Ectodermal cell (in vitro differentiated cells): ENCODE results near the gene MRPL58.
A peak's percentile ranks its signal among the peaks of the same experiment; 100 is the strongest.
"Not testable (repeated sequence)": the region's sequence is repeated elsewhere in the genome, so short reads cannot be mapped to it uniquely, and the experiment has no call there.

Source experiments
- H3K27ac ChIP-seq: 2 replicates; pipeline ENCODE4 v1.7.0; 2013; ENCODE audit warnings: mild to moderate bottlenecking, low read depth, low read length; ENCODE audit not compliant: insufficient read depth, poor library complexity, severe bottlenecking
- H3K27me3 ChIP-seq: 2 replicates; pipeline ENCODE4 v1.7.0; 2013; ENCODE audit warnings: mild to moderate bottlenecking, low read length; ENCODE audit not compliant: insufficient read depth, control insufficient read depth, poor library complexity, severe bottlenecking
- H3K36me3 ChIP-seq: one replicate; pipeline ENCODE4 v1.7.0; 2013; ENCODE audit warnings: low read length; ENCODE audit not compliant: control insufficient read depth, insufficient read depth
- H3K4me1 ChIP-seq: one replicate; pipeline ENCODE4 v1.7.0; 2013; ENCODE audit warnings: low read length; ENCODE audit not compliant: control insufficient read depth, insufficient read depth
- H3K4me3 ChIP-seq: 2 replicates; pipeline ENCODE4 v1.7.0; 2013; ENCODE audit warnings: low read depth, low read length, control low read depth; ENCODE audit not compliant: insufficient read depth
- H3K9me3 ChIP-seq: 2 replicates; pipeline ENCODE4 v1.7.0; 2013; ENCODE audit warnings: mild to moderate bottlenecking, low read length, moderate library complexity; ENCODE audit not compliant: control insufficient read depth
- WGBS, 2 experiments: methylation state at CpG; one replicate each; pipeline ENCODE4 v1.1.7; 2013; ENCODE audit warnings: missing lambda C conversion rate in 2 of 2; 5-methylcytosine and 5-hydroxymethylcytosine counted together

Gene MRPL58

DNA sequence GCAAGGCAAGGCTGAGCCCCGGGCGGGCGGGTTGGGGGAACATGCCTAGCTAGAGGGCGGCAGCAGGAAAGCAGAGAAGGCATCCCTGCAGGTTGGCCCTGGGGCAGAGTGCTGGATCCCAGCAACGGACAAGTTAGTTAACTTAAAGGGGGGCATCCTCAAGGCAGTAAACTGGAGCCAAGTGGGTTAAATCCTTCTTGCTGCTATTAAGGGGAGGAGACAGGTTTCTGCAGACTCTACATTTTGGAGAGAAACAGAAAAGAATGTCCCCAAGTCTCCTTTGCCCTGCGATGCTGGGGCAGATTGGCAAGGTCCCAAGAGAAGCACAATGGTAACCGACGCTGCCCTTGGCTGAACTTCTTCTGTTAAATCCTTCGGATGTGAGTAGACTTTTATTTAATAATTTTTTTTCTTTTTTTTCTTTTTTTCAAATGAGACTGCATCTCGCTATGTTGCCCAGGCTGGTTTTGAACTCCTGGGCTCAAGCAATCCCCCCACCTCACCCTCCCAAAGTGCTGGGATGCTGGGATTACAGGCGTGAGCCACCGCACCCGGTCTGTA, 20.3 kb downstream of the MRPL58 start:
- H3K27me3 ChIP-seq: no peaks in the 10 kb centered on the region
- H3K4me1 ChIP-seq: no peaks in the 10 kb centered on the region
- no peak overlapping the region for H3K27ac ChIP-seq
- H3K4me3 ChIP-seq: peak overlapping the region; percentile 100
- peaks cover 2% of the 10 kb centered on the region for H3K9me3 ChIP-seq
- H3K36me3 ChIP-seq: no peaks in the 10 kb centered on the region
- WGBS, 2 experiments: 50 to 51% methylated on average over 11 to 13 of the region's 13 CpGs

- Histone ChIP-seq H3K27me3 (no peaks in the 10 kb centered on the region), H3K36me3 (peaks cover 3% of the 10 kb centered on the region), H3K4me3 (peak overlapping the region; percentile 100), H3K9me3 (peaks cover 2% of the 10 kb centered on the region), H3K4me1 (no peaks in the 10 kb centered on the region), H3K27ac (peak overlapping the region; percentile 84)
- WGBS, 2 experiments: 1% methylated on average over 36 of the region's 36 CpGs
Measured at GRCh38 chr17:75033346-75034235, 21.1 kb downstream of the MRPL58 start.

DNA sequence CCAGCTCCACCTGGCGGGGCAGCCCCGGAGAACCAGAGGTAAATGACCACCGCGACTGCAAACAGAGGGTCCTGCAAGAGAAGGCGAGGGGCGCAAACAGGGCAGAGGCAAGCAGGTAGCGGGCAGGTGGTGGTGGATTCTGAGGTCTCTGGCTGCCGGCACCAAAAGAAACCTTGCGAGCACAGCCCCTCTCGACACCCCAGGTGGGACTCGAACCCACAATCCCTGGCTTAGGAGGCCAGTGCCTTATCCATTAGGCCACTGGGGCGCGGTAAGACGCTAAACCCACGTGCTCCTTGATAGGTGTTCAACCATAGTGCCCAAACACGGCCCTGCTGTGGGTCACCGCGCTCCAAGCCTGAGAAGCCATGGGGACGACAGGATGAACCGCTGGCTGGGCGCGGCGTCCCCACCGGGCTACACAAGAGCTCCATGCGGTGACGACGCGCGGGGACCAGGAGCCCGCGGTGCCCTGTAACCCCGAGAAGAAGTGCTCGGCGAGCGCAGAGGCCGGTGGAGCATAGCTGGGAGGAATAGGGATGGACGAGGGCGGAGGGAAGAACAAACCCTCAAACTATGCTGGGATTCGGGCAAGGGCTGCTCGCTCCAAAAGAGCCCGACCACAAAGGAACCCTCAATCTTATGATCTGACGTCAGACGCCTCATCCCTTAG, 21.9 kb downstream of the MRPL58 start:
- WGBS, 2 experiments: 1% methylated on average over 43 of the region's 43 CpGs
- Histone ChIP-seq H3K27ac (peak overlapping the region; percentile 94), H3K27me3 (no peaks in the 10 kb centered on the region), H3K4me1 (no peaks in the 10 kb centered on the region), H3K4me3 (peak overlapping the region; percentile 100), H3K36me3 (peaks cover 5% of the 10 kb centered on the region), H3K9me3 (peaks cover 2% of the 10 kb centered on the region)

- H3K27ac ChIP-seq: no peak overlapping the region
- no peaks in the 10 kb centered on the region for H3K4me1 ChIP-seq
- H3K4me3 ChIP-seq: no peak overlapping the region
- 93% methylated on average over 27 of the region's 27 CpGs for WGBS, 2 experiments
- H3K36me3 ChIP-seq: peaks cover 5% of the 10 kb centered on the region
- no peaks in the 10 kb centered on the region for H3K9me3 ChIP-seq
- no peaks in the 10 kb centered on the region for H3K27me3 ChIP-seq
Measured at GRCh38 chr17:75036643-75037268, 24.3 kb downstream of the MRPL58 start.

DNA sequence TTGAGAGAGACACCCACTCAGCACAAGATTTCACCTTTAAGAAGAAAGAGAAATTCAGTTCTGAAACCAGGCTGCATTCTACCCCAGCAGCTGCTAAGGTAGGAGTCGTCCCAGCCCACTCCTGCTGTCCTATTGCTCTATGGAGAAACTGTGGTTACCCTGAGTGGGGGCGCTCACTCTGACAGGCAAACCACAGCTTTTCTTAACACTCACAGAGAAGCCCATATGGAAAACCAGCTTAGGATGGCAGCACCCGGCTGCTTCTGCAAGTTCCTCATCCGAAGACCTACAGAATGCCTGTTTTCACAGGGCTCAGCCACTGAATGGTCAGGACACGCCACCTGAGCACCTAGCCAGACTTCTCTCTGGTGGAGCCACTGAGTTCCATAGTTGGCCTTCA, 26.8 kb downstream of the MRPL58 start:
- H3K9me3 ChIP-seq: no peaks in the 10 kb centered on the region
- no peaks in the 10 kb centered on the region for H3K27me3 ChIP-seq
- H3K4me3 ChIP-seq: no peak overlapping the region
- H3K4me1 ChIP-seq: no peaks in the 10 kb centered on the region
- 93 to 95% methylated on average over 5 of the region's 5 CpGs for WGBS, 2 experiments
- H3K27ac ChIP-seq: no peak overlapping the region
- peaks cover 5% of the 10 kb centered on the region for H3K36me3 ChIP-seq

GRCh38 chr17:75041656-75042280, 29.3 kb downstream of the MRPL58 start:
- WGBS, 2 experiments: 89 to 90% methylated on average over 12 of the region's 12 CpGs
- Histone ChIP-seq H3K27me3 (no peaks in the 10 kb centered on the region), H3K36me3 (peaks cover 5% of the 10 kb centered on the region), H3K27ac (no peak overlapping the region), H3K4me1 (no peaks in the 10 kb centered on the region), H3K9me3 (no peaks in the 10 kb centered on the region), H3K4me3 (no peak overlapping the region)

DNA sequence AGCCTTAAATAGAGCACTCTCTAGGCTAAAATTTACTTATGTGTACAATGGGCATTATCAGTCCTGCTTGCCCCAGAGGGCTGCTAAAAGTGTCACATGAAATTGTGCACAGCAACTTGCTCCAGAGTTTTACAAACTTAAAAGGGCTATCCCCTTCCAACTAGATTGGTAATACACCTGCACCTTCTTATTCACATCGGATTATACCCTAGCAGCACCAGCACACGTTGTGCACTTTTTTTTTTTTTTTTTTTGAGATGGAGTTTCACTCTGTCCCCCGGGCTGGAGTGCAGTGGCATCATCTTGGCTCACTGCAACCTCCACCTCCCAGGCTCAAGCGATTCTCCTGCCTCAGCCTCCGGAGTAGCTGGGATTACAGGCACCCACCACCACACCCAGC, 31.3 kb downstream of the MRPL58 start:
- not testable (repeated sequence) for H3K4me3 ChIP-seq, H3K27me3 ChIP-seq, H3K36me3 ChIP-seq, H3K4me1 ChIP-seq, H3K9me3 ChIP-seq, H3K27ac ChIP-seq
- WGBS, 2 experiments: 85 to 88% methylated on average over 5 of the region's 5 CpGs

GRCh38 chr17:75044716-75045115, 32.2 kb downstream of the MRPL58 start:
- Histone ChIP-seq H3K27ac (no peak overlapping the region), H3K36me3 (no peaks in the 10 kb centered on the region), H3K4me1 (peaks cover 5% of the 10 kb centered on the region), H3K9me3 (no peaks in the 10 kb centered on the region), H3K27me3 (no peaks in the 10 kb centered on the region), H3K4me3 (no peak overlapping the region)
- 44 to 51% methylated on average over 7 of the region's 7 CpGs for WGBS, 2 experiments

DNA sequence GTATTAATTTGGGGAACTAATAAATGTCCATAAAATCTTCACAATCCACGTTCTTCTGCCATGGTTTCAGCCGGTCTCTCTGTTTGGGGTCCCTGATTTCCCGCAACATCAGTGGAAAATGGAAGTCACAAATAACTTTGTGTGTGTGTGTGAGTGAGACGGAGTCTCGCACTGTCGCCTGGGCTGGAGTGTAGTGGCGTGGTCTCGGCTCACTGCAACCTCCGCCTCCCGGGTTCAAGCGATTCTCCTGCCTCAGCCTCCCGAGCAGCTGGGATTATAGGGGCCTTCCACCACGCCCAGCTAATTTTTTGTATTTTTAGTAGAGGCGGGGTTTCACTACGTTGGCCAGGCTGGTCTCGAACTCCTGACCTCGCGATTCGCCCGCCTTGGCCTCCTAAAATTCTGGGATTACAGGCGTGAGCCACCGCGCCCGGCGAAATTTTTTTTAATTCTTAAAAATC, 33.5 kb downstream of the MRPL58 start:
- 2 to 5% methylated on average over 25 of the region's 25 CpGs for WGBS, 2 experiments
- not testable (repeated sequence) for H3K27me3 ChIP-seq, H3K36me3 ChIP-seq, H3K27ac ChIP-seq, H3K4me1 ChIP-seq, H3K9me3 ChIP-seq
- peak overlapping the region; percentile 65 for H3K4me3 ChIP-seq
